Stimulated activated CD8-positive, alpha-beta memory T cell treated with anti-CD3 and anti-CD28 coated beads, Interleukin-7, amount 100 ng/mL, for 24 hours (primary cell): Measurements from ENCODE around the gene HEY2.
A peak's percentile ranks its signal among the peaks of the same experiment; 100 is the strongest.
"Not testable (repeated sequence)": the region's sequence is repeated elsewhere in the genome, so short reads cannot be mapped to it uniquely, and the experiment has no call there.

ENCODE experiments used
- DNase-seq: peaks from one replicate; pipeline ENCODE4 v3.0.0-alpha.2; 2020; ENCODE audit warnings: low read depth

HEY2 gene

DNA sequence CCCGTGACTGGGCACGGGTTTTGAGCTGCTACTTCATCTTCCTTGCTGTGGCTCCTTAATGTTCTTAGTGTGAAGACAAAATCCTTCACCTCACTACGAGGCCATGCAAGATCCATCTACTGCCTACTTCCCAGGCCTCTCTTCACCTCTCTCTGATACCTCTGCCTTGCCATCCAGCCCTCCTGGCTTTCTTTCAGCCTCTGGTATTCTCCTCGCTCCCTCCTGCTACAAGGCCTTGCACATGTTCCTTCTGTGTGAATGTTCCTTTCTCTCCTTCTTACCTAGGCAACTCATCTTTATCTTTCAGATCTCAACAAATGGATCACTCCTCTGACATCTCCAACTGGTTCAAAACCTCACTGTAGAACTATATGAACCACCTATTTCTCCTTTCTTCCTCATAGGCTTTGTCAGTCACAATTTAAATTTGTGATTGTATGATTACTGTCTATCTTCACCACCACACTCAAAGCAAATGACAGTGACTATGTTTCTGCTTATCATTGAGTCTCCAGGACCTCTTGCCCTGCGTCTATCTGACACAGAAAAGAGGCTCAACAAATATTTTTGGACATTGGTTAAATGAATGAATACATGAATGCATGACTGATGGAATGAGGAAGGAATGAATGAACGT lies 19.8 kb downstream of the HEY2 start:
- no peak for DNase-seq

DNA sequence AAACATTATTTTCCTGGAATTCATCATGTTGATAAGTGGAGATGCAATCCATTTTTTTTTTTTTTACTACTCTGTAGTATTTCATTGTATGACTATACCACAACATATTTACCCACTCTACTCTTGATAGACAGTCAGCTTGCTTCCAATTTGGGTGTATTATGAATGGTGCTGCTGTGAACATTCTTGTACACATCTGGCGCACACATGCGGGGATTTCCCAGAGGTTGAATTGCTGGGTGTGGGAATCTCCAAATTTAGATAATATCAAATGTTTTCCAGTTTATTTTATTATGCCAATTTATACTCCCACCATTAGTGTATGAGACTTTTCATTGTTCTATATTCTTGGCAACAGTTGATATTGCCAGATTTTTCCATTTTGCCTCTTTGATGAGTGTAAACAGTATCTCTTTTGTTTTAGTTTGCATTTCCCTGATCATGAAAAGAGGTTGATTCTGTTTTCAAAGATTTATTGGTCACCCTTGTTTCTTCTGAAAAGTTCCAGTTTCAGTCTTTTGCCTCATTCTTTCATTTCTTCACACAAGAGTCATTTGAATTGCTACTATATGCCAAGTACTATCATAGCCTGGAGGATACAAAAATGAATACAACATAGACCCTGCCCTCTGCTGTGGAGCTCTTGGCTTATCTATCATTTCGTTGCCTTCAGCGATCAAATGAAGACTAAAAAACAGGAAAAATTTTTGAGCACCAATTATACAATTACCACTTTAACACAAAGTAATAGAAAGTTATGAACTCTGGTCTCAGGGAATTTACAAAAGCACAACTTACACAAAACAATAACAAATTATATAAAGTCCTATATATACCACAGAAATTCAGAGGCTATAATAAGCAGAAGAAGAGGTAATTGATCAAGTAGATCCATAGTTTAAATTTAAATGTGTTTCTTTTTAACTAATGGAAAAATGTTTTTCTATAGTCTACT lies 24.2 kb downstream of the HEY2 start:
- DNase-seq = no peak

DNA sequence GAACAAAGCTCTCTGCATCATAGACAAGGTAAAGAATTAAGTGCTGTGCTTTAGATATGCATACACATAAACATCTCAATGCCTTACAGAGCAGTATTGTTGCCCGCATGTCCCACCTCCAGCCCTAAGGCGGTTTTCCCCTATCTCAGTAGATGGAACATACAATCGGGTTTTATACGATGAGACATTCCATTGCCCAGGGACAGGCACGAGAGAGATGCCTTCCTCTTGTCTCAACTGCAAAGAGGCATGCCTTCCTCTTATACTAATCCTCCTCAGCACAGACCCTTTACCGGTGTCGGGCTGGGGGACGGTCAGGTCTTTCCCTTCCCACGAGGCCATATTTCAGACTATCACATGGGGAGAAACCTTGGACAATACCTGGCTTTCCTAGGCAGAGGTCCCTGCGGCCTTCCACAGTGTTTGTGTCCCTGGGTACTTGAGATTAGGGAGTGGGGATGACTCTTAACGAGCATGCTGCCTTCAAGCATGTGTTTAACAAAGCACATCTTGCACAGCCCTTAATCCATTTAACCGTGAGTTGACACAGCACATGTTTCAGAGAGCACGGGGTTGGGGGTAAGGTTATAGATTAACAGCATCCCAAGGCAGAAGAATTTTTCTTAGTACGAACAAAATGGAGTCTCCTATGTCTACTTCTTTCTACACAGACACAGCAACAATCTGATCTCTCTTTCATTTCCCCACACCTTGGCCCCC lies 26.8 kb downstream of the HEY2 start:
- not testable (repeated sequence) for DNase-seq

DNA sequence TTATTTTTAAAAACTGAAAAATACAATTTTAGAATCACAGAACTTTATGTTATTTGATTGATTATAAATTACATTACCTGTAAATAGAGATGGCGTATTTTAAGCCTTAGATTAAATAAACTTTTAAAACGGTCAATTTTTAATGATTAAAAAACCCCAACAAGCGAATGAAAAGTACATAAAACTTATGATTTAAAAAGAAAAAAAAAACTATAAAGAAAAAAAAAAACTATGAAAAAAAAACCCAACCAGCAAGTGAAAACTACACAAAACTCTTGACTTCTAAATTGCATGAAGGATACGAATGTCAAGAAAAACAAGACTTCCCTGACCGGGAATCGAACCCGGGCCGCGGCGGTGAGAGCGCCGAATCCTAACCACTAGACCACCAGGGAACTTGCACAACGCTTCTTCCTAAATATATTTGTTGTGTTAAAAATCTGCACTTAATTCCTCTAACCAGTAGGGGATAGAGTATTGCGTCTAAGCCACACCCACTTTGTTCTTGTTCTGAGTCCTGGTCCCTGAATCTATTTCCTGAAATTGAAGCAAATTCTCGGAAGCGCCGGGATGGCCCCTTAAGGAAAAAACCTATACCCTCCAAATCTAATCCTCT lies 30.6 kb downstream of the HEY2 start:
- DNase-seq = peak; percentile 78

DNA sequence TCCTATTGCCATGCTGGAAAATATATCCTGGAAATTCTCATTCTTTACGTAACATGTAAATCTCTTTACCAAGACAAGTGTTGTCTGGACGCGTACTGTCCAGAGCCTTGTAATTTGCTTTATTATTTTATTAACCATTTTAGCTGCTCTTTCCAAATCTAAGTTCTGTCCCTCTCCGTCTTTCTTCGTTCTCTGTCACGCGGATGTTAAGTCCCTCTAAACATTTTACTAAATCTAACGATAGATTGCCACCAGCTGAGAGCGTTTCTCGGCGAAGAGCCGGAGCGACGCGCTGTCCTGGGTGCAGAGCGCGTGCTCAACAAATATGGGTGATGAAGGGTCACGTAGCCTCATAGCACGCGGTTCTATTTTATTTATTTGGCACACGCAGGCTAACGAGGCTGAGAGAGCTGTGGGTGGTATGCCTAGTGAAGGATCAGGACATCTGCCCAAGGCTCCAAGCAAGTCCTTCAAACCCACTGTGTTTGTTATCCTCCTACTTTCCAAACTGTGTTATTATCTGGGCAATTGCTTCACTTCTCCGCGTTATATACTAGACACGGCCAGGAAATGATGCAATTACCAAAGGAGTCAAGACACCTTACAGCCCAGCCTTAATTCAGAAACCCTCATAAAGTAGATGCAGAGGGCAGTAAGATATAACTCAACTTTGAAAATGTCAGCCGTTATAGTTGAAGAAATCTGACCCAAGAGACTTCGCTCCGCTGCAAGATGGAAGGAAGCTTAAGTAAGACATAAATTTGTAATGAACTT lies 31.3 kb downstream of the HEY2 start:
- DNase-seq = no peak

DNA sequence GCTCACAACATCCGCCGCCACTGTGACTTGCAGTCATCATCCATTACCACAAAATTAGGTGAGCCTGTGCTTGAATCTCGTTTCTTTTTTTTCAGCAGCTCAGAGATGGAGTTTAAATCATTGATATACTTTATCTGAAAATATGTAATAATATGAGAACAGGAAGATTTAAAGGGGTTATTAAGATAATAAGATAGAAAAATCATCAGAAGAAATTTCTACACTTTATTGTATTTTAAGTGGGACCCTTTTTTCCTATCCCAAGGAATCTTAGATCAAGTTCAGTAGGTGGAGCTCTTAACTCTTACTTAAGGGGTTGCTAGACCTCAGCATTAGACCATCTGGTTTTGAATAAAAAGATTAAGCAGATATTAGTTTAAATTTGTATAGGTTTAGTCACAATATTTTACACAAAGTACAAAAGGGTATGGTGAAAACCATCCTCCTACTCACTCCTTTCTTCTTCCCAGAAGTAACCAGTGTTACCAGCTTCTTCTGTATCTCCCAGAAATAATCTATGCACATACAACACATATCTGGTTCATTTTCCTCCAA lies 32.0 kb downstream of the HEY2 start:
- no peak for DNase-seq

DNA sequence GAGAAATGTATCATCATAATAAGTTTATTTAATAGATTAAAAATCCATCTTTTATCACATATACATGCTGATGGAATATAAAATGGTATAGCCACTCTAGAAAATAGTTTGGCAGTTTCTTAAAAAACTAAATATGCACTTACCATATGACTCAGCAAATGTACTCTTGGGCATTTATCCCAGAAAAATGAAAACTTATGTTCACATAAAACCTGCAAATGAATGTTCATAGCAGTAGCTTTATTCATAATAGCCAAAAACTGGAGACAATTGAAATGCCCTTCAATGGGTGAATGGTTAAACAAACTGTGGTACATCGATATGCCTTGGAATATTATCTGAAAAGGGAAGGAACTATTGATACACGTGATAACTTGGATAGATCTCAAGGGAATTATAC lies 34.9 kb downstream of the HEY2 start:
- no peak for DNase-seq

DNA sequence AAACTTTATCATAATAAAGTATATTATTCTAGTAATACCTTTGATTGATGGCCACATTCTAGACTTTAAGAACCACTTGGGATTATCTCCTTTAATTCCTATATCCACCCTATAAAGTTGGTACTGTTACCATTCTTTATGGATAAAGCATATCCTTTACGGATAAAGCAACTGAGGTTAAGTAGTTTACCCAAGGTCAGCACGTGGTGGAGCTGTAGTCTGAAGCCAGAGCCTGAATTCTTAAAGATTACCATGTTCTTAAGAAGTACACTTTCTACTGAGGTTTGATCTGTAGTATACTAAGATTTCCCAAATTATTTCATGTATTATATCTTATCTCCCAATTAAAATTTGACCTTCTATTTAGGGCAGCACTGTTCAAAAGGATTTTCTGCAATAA lies 38.4 kb downstream of the HEY2 start:
- no peak for DNase-seq

DNA sequence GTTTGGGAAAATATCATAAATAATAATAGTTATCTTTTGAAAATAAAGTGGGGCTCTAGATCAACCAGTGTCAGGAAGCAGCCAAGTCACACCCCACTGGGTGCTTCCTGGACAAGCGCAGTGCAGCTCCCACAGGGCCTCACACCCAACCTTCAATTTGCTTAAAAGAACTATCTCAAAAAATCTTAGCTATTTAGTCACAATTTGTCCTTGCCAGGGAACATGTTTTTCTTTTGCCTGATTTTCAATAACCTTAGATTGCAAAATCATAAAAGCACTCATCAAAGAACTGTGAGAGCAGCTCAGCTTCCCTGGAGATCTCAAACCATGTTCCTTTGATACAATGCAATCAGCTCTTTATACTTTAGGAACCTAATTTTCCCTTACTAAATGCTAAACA lies 39.7 kb downstream of the HEY2 start:
- no peak for DNase-seq

DNA sequence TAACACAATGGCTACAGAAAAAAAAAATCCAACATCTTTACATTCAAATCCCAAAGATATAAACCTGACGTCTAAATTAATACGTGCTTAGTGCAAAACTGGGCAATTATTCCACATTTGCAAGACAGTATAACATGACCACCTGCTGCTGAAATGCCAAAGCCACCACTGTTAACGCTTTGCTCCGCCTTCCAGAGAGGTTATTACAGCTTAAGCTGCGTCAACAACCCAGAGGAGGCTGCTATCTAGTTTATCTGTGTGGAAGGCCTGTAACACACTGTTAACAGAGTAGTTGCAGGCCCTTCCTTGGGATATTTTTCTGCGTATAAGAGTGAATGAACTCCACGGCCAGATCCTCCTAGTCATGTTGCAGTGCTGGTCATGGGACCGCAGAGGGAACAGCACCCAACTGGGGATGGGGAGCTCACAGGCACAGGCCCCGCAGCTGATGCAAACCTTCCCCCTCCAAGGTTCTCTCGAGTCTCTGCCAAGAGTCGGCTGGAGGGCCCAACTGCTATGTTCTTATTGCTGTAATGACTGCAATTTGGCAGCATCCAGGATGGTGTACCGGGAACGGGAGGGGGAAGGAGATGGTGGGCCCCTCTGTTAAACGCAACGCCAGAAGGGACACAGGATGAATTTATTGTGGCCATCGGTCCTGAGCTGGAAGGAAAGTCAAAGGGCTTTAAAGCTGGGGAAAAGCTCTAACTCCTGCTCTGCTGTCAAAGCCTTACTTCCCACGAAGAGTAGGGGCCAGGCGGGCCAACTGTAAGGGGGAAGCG lies 40.3 kb downstream of the HEY2 start:
- DNase-seq = no peak

DNA sequence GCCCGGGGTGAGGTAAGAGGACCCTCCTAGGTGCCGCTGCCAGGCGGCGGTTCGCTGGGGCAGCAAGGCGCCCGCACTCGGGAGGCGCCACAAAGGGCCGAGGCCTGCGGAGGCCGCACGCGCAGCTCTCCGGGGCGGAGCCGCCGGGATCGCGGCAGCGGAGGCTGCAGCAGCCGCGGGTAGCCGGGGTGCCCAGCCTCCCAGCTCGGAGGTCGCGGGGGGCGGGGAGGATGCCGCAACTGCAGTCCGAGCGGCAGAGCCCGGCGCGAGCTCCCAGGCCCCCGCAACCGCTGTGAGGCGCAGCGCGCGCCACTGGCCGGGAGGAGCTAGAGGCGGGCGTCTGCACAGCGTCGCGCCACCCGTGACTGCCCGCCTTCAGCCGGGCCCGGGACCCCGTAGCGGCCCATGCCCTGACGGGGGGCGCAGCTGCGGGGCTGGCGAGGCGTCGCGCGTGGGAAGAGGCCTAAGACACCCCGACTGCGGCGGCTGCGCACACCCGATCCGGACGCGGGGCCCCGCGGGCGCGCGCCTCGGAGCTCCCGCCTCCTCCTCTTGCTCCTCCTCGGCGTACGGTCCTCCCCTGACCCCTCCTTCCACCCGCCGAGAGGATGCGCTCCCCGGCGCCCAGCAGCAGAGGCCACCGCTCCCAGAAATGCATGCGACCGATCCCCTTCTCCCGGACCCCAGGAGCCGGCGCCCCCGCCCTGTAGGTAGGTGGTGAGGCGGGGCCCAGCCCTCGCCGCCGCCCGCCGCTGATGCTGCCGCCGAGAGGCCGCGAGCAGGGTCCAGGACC lies 41.1 kb downstream of the HEY2 start, which contains the start of gene NCOA7:
NCOA7 (plus strand) TSS at position 603 of the 793 bp plus-strand sequence. CDS start 24,395 bp downstream, outside the sequence.
- DNase-seq = peak; percentile 48

DNA sequence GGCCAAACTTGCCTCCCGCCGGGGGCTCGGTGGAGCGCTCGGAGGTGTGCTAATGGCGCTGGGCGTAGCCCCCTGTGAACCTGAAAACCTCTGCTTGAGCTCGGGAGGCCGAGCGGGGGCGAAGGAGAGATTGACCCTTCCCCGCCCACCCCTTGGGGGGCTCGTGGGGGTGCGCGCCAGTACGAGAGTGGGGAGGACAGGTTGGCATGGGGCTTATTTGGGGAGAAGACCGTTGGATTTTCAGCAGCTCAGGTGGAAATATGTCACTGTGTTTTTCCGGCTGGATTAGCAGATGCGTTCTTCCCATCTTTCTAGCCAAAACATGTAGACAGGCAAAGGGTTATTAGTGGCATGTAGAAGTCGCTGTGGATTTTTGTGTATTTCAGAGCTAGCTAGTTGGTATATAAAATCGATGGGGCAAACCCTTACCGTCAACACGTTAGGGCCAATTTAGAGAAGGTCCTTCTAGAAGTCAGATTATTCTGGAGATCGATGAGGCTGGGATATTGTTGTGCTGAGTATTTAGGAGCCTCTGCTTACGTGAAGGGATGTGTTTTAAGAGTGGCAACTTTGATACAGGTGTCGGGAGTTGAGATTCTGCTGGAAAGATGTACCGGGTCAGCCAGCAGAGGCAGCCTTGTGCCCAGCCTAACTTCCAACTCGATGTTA lies 41.9 kb downstream of the HEY2 start:
- DNase-seq = no peak

DNA sequence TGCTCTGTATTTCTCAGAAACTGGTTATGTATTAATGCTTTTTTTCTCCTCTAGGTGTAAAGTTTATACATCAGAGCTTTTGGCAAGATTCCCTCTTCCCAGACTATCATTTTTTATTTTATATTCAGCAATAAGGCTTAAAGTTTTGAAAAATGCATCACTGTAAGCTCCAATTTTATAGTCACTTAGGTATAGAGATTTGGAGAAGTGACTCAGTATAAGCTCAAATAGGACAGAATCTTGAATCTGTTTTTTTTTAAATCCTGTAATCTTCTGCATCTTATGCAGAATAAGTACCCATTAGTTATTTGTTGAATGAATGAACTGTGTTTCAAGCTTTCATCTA lies 42.4 kb downstream of the HEY2 start:
- no peak for DNase-seq

DNA sequence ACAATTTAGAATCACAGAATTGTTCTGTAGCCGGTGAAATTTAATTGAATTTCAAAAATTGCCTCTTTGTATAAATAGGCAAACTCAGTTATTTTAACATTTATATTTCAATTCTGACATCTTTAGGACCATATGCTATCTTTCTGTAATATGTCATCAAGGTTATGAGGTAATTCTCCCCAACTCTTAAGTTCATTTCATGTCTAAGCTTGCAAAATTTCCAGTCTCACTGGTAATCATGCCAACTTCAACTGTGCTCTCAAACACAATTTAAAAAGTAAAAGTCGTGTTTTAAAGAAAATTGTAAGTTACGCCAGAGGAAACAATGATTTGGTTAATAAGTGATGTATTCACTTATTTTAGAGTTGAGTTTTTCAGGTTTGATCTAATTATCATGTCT lies 42.7 kb downstream of the HEY2 start:
- no peak for DNase-seq

DNA sequence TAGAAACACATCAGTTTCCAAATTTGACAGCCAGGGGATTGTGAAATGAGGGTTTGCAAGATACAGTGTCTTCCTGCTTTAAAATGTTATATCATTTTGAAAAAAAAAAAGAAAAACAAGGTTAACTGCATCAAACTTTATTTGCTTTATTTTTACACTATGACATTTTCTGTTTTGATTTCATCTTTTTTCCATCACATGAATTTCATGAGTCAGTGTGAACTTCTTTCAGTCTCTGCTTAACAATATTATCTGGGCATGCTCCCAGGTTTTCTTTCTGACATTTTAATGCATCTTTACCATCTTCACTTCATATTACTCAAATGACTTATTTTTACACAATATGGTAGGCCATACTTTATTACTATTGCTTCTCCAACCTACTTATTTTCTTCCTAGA lies 43.2 kb downstream of the HEY2 start:
- DNase-seq = no peak

DNA sequence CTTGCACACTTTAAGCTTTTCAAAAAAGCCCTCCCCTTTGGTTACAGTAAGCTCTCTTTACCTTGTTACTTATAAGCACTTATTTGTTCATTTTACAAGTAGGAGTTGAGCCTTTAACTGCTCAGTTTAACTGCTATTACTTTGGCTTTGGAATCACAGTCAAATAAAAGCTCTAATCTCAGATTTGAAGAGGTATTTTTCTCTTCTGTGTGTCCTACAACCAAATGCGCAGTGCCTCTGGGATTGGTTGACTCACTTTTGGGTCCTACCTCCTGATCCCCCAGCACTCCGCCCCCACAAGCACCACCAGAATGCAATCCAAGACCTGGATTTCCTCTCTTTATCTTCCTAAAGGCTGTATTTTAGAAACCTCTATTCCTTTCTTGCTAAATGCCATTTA lies 43.8 kb downstream of the HEY2 start:
- DNase-seq = no peak

DNA sequence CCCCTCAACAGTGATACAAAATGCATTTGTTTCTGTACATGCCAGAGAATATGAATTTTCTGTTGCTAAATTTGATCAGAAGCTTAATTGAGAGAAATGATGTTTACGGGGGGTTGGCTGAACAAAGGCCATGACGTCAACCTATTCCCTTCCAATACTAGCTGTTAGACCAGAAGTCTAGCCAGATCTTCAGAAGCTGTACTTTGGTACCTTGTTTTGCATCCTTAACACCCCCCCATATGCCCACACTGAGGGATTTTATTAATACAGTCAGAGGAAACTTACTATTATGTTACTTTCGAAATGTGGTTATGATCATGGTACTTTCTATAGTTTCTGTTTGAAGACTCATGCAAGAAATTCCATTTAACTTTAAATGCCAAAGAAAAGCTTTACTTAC lies 44.4 kb downstream of the HEY2 start:
- DNase-seq = no peak

DNA sequence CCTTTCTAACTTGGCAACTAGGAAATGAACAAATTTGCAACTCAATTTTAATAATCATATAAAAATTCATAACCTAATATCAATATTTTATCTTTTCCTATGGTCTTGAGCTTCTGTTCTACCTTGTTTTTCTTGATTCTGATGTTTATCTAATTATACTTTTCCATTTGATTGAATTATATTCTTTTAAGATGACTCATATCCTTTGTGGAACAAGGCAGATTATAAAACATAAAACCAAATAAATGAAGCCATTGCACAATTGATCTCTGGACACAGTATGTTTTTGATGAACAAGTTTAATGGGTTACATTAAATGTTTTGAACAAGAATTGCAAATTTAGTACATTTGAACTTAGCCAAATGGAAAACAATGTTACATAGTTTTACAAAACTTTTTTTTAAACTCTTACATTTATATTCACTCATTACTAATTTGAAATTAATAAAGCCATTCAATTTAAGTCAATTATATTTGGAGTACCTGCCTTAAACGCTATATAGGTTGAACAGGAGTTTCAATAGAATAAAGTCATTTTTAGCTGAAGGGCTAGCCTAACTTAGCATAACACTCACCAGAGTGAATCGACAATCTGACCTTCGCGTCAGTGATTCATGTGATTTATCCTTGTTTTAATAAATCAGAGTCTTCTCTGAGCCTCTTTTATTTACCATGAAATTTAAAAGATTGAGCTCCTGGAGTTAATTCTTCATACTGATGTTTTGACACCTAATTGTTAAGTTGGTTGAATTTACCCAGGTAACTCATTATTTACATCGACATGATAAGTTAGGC lies 45.1 kb downstream of the HEY2 start:
- DNase-seq = no peak
